NCI-H1417 (cell line): ENCODE data around the gene POLR2C.
"Not testable (repeated sequence)": the region's sequence is repeated elsewhere in the genome, so short reads cannot be mapped to it uniquely, and the experiment has no call there.

Experiments
- DNase-seq, 3 experiments: peaks; one replicate each; lab custom pipeline; 2025; lab: John Stamatoyannopoulos, UW

Gene POLR2C

GRCh38 chr16:57462209-57462977 lies at the start of gene POLR2C:
POLR2C (plus strand) TSS chr16:57462679; CDS start chr16:57462725, 46 bp downstream.
- peak; percentile 77 to 88 (median 79) for DNase-seq

GRCh38 chr16:57413301-57413730 lies 49.2 kb upstream of the POLR2C start:
- DNase-seq: no peak

GRCh38 chr16:57413733-57414132 lies 48.7 kb upstream of the POLR2C start:
- no peak for DNase-seq

- no peak for DNase-seq
These were observed 46.4 kb upstream of the POLR2C start for GRCh38 chr16:57416084-57416483.

DNA sequence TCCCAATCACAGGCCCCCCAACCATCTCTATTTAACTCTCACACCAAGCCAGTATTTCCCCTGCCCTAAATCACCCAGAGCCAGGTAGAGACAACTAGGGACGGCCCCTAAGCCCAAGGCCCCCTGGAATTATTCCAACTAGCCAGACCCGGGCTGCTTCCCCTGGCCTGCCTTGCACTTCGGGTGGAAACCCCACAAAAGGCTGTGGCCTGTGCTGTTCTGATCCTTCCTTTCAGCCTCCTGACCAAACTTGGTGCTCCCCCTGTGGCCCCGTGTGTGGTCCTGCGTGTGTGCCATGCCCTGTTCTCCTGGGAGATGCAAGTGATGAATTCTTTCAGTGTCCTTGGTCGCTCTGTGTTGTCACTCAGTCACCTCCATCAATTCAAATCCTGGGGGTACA lies 43.0 kb upstream of the POLR2C start:
- DNase-seq: no peak

DNA sequence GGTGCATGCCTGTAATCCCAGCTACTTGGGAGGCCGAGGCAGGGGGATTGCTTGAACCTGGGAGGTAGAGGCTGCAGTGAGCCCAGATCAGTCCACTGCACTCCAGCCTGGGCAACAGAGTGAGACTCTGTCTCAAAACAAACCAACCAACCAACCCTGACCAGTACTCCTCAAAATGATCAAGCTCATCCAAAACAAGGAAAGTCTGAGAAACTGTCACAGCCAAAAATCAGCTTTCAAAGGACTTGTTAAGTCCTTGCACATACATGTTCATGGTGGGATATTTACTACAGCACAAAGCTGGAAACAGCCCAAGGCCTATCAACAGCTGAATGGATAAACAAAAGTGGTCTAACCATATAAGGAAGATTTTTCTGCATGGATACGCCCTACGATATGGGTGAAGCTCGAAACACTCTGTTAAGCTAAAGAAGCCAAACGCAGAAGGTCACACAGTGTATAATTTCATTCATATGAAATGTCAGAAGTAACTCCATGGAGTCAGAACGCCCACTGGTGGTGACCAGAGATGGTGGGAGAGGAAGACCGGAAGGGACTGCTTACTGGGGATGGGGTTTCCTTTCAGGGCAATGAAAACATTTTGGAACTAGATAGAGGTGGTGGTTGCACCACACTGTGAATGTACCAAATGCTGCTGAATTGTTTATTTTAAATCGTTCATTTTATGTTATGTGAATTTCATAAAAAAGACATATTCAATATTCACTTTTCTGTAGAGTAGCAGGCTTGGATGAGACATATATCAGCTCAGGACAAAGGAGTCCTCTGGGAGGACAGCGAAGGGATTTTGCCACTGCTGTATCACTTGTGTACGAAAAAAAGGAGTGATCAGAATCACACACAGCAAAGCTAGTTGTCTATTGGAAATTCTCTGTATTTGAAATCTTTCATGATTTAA lies 40.2 kb upstream of the POLR2C start:
- DNase-seq: peak in 1 of 3 experiments; percentile 43

DNA sequence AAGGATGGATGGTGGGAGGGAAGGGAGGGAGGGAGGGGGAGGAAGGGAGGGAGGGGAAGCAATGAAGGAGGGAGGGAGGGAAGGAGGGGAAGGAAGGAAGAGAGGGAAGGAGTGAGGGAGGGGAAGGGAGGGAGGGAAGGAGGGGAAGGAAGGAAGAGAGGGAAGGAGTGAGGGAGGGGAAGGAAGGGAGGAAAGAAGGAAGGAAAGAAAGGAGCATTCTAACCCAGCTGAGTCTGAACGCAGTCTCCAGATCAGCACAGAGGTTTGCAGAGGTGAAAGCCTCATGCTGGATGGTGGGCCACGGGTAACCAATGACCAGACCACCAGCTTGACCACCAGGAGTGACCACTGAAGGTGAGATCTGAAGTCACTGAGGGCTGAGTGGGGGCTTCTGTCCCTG lies 39.3 kb upstream of the POLR2C start:
- DNase-seq: no peak

DNA sequence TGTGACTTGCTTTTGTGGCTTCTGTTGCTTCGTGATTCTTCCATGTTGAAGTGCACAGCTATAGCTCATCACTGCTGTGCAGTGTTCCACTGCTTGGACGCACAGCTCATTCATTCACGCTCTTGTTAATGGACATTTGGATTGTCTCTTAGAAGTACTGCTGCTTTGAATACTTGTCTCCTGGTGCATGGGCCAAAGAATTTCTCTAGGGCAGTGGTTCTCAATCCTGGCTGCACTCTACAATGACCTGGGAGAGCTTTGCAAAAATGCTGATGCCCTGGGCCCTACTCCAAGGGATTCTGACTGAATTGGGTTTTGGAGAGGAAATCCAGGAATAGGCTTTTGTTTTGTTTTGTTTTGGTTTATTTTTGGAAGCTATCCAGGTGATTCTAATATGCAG lies 37.9 kb upstream of the POLR2C start:
- DNase-seq: no peak

- DNase-seq: no peak
These were observed 36.1 kb upstream of the POLR2C start for GRCh38 chr16:57426356-57426755.

- no peak for DNase-seq
These were observed 35.2 kb upstream of the POLR2C start for GRCh38 chr16:57427307-57427706.

- DNase-seq: no peak
These were observed 34.7 kb upstream of the POLR2C start for GRCh38 chr16:57427824-57428223.

- no peak for DNase-seq
These were observed 31.5 kb upstream of the POLR2C start for GRCh38 chr16:57430955-57431354.

DNA sequence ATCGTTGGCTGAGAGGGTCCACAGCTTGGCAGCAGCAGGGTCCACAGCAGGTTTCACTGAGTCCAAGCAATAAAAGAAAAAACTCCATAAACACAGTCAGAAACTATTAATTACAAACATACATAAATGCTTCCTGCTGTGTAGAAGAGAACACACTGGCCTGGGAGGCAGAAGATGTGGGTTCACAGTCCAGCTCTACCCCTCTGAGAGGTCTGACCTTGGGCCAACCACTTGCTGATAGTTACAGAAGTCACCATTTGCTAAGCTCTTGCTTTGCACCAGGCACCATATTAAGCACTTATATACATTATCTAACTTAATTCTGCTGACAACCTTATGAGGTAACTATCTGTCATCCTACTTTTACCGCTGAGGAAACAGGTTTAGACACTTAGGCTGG lies 30.0 kb upstream of the POLR2C start:
- no peak for DNase-seq

- no peak for DNase-seq
These were observed 29.5 kb upstream of the POLR2C start for GRCh38 chr16:57432989-57433388.

DNA sequence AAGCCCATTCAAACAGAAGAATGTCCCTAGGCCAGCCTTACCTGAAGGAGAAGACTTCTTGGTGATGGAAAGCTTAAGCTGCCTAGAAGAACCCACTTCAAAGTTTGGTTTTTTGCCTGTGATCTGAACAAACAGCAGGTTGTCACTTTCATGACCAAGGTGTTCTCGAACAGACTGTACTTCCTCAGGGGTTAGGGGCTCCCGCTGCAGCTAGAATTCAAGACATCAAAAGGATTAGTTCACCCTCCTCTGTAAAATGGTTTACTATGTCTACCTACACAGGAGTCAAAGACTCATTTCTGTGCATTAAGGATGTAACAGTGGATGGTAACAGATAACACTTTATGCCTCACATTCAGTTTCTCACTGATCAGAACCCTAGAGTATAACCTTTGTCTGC lies 28.5 kb upstream of the POLR2C start:
- no peak for DNase-seq

DNA sequence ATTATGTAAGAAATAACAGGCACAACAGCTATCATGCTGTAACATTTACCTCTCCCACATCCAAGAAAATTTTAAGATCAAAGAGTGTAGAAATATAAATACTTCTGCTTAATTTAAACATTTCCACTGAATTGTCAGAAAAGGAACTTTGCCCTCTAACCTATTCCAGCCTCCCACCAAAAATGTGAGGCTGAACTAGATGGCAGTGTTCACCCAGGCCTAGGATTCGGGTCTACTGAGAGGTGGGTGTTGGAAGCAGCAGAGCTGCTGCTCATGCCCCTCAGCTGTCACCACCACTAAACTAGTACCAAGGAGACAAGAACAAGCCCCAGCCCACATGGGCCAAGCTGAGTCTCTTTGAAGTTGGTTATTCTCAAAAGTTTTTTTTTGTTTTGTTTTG lies 26.6 kb upstream of the POLR2C start:
- no peak for DNase-seq

DNA sequence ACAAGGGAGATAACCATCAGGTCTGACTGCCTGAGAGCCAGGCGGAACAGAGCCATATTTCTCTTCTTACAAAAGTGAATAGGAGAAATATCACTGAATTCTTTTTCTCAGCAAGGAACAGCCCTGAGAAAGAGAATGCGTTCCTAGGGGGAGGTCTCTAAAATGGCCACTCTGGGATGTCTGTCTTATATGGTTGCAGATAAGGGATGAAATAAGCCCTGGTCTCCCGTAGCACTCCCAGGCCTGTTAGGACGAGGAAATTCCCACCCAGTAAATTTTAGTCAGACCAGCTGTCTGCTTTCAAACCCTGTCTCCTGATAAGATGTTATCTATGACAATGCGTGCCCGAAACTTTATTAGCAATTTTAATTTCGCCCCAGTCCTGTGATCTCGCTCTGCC lies 22.5 kb upstream of the POLR2C start:
- not testable (repeated sequence) for DNase-seq

GRCh38 chr16:57440551-57440950 lies 21.9 kb upstream of the POLR2C start:
- DNase-seq: not testable (repeated sequence)

DNA sequence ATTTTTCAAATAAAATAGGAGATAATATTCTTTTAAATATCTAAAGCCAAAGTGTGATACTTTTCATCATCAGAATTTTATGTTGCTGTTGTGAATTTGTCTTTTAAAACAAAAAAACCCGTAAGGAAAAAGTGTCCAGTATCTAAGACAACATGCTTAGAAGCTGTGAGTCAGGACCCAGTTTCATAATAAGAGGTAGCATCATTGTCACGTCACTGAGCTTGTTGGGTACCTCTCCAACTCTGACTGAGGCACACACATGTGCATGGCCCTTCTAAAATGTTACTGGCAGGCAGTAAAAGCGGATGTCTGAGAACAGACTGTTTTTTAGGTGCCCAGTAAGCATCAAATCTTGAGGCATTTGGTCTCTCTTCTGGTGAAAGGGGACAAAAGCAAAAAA lies 17.8 kb upstream of the POLR2C start:
- no peak for DNase-seq

DNA sequence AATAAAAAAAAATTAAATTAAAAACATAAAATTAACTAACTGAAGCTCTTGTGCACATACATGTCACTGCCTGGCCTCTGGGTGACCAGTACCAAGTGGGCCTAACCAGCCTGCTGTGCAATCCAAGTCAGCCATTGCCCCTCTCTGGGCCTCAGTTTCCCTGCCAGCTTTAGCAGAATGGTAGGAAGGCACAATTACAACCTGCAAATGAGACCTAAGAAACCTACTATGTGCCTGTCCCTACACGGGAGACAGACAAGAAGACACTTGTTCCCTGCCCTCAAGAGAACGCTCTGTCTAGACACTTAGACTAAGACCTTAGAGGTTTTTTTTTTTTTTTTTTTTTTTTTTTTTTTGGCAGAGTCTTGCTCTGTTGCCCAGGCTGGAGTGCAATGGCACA lies 17.0 kb upstream of the POLR2C start:
- DNase-seq: no peak

GRCh38 chr16:57446531-57447185 lies 15.8 kb upstream of the POLR2C start:
- peak; percentile 23 to 79 (median 73) for DNase-seq

DNA sequence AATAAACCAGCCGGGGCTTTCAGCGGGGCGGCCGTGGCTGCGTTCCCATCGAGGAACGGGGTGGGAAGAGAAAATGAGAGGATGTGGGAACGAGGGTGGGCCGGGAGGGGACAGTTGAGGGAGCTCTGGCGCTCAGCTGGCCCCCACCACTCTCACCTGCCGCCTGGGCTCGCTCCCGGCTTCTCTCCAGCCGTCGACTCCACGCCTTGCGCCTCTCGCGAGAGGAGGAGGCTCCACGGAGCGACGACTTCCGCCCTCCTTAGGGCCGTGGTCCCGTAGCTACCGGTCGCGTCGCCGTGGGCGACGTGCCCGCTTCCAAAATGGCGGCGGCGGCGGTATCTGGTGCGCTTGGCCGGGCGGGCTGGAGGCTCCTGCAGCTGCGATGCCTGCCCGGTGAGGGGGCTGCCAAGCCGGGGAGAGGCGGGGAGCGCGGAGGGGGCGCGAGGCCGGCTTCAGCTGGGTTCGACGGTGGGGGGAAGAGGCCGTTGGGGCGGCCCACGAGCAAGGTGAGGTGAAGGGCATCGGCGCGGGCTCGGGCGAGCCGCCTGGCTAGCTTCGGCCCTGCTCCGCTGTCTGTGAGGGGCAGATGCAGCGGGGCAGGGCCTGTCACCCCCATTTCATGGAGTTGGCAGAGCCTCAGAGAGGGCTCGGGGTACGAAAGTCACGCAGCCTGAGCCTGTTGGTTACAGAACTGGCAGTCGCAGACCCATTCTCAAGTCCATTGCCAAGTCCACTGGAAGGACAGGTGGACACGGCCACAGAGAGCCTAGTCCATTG lies 15.1 kb upstream of the POLR2C start, which contains the start of the genes CIAPIN1 and COQ9:
Gene CIAPIN1 (minus strand): TSS at position 200 of the 777 bp plus-strand sequence. CDS start 6,457 bp downstream, outside the sequence.
Gene COQ9 (plus strand): TSS at position 294 of the 777 bp plus-strand sequence. CDS start 27 bp downstream, at position 321.
- DNase-seq: peak; percentile 86 to 96 (median 93)
